CMK (cell line): ENCODE data around the gene SRGAP2C.
"Not testable (repeated sequence)": the region's sequence is repeated elsewhere in the genome, so short reads cannot be mapped to it uniquely, and the experiment has no call there.

ENCODE experiments used
- DNase-seq: peaks from one replicate; pipeline ENCODE4 v3.0.0-alpha.2; 2010; ENCODE audit warnings: low read depth

Gene SRGAP2C

GRCh38 chr1:121337958-121338357, 153.2 kb downstream of the SRGAP2C start:
- not testable (repeated sequence) for DNase-seq

GRCh38 chr1:121339611-121340010, 154.8 kb downstream of the SRGAP2C start:
- not testable (repeated sequence) for DNase-seq

- DNase-seq, result not testable (repeated sequence)
These were observed 158.6 kb downstream of the SRGAP2C start for GRCh38 chr1:121343311-121343906.

GRCh38 chr1:121344355-121344754, 159.6 kb downstream of the SRGAP2C start:
- DNase-seq, result not testable (repeated sequence)

- DNase-seq, result not testable (repeated sequence)
These were observed 161.9 kb downstream of the SRGAP2C start for GRCh38 chr1:121346654-121347053.

GRCh38 chr1:121347476-121347875, 162.7 kb downstream of the SRGAP2C start:
- not testable (repeated sequence) for DNase-seq

- not testable (repeated sequence) for DNase-seq
These were observed 163.3 kb downstream of the SRGAP2C start for GRCh38 chr1:121348115-121348514.

- DNase-seq, result not testable (repeated sequence)
These were observed 164.7 kb downstream of the SRGAP2C start for GRCh38 chr1:121349332-121349967.

- DNase-seq, result not testable (repeated sequence)
These were observed 171.1 kb downstream of the SRGAP2C start for GRCh38 chr1:121355711-121356420.

- DNase-seq, result not testable (repeated sequence)
These were observed 172.0 kb downstream of the SRGAP2C start for GRCh38 chr1:121356819-121357218.

GRCh38 chr1:121360531-121360930, 175.8 kb downstream of the SRGAP2C start:
- not testable (repeated sequence) for DNase-seq

GRCh38 chr1:121361451-121362233, 176.9 kb downstream of the SRGAP2C start:
- not testable (repeated sequence) for DNase-seq

GRCh38 chr1:121362234-121362883, 177.6 kb downstream of the SRGAP2C start:
- not testable (repeated sequence) for DNase-seq

- not testable (repeated sequence) for DNase-seq
These were observed 180.5 kb downstream of the SRGAP2C start for GRCh38 chr1:121365316-121365715.

- not testable (repeated sequence) for DNase-seq
These were observed 180.9 kb downstream of the SRGAP2C start for GRCh38 chr1:121365723-121366122.

GRCh38 chr1:121366171-121366570, 181.4 kb downstream of the SRGAP2C start:
- DNase-seq, result not testable (repeated sequence)

- not testable (repeated sequence) for DNase-seq
These were observed 184.1 kb downstream of the SRGAP2C start for GRCh38 chr1:121368910-121369309.

- not testable (repeated sequence) for DNase-seq
These were observed 185.2 kb downstream of the SRGAP2C start for GRCh38 chr1:121369959-121370358.

- DNase-seq, result not testable (repeated sequence)
These were observed 190.1 kb downstream of the SRGAP2C start for GRCh38 chr1:121374851-121375367.

GRCh38 chr1:121376986-121377385, 192.2 kb downstream of the SRGAP2C start:
- not testable (repeated sequence) for DNase-seq

GRCh38 chr1:121378757-121379156, 194.0 kb downstream of the SRGAP2C start:
- DNase-seq, result not testable (repeated sequence)
